ENCODE data around the gene CDH1.

The CDH1 gene

DNA sequence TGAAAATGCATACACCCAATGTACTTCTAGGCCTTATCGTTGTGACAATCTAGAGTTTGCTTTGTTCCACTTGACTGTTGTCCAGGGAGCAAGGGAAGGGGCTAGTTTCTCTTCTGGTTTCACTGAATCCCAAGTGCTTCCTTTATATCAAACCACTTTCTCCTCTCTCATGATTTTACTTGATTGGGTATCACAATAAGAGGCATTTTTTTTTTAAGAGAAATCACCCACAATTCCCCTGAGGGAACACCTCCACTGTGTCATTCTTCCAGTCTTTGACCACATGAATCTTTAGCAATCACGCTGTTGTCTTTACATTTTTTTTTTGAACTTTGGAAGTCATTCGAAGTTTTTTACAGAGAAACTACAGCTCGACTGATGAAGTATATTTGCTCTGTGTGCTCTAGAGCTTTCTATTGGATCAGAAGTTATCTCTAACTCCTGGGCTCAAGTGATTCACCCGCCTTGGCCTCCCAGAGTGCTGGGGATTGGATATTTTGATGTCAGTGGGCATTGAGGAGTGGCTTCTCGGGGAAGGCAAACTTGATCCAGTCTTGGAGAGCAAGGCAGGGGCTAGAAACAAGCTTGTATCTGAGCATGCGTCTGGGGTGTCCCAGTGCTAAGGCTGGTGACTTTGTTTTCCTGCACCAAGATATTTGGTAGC, 3.0 kb downstream of the CDH1 start:
- no peaks in the 10 kb centered on the region for H3K36me3 ChIP-seq (ENCODE audit: control insufficient read depth, insufficient read depth, low read length)
- DNase-seq (ENCODE audit: extremely low read depth, insufficient read length), result no peak
- no peak overlapping the region for H3K4me3 ChIP-seq (replicated peaks; ENCODE audit: low read depth, low read length)
- no peaks in the 10 kb centered on the region; the same call in 1 of the 2 replicates for H3K27me3 ChIP-seq (replicated peaks; ENCODE audit: control insufficient read depth, insufficient read depth, low read length)
- TF ChIP-seq CTCF (IDR thresholded peaks at IDR 0.05; ENCODE audit: insufficient read depth, low read length, poor library complexity, severe bottlenecking), result no peak

GRCh38 chr16:68740628-68741346, 3.7 kb downstream of the CDH1 start:
- H3K27me3 ChIP-seq (replicated peaks; ENCODE audit: control insufficient read depth, insufficient read depth, low read length), result no peaks in the 10 kb centered on the region; the same call in 1 of the 2 replicates
- no peaks in the 10 kb centered on the region for H3K36me3 ChIP-seq (ENCODE audit: control insufficient read depth, insufficient read depth, low read length)

DNA sequence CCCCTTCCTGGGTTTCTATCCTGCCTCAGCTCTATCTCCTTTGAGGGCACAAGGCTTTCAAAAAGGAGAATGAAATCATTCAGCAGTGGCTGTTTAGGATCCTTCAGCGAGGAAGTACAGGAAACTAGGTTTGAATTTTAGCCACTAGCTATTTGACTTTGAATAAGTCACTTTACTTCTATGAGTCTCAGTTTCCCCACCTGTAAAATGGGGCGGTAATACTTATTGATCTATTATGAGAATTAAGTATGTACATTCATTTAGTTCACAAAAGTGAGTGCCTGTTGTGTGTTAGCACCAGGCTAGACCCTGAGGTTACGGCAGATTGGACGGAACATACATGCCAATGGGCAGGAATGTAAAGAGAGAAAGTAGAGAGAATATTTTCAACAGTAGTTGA, 6.6 kb downstream of the CDH1 start:
- no peaks in the 10 kb centered on the region for H3K36me3 ChIP-seq (ENCODE audit: control insufficient read depth, insufficient read depth, low read length)
- DNase-seq (ENCODE audit: extremely low read depth, insufficient read length), result no peak
- no peaks in the 10 kb centered on the region for H3K27me3 ChIP-seq (replicated peaks; ENCODE audit: control insufficient read depth, insufficient read depth, low read length)
- no peak for TF ChIP-seq CTCF (IDR thresholded peaks at IDR 0.05; ENCODE audit: insufficient read depth, low read length, poor library complexity, severe bottlenecking)
- H3K4me3 ChIP-seq (replicated peaks; ENCODE audit: low read depth, low read length), result no peak overlapping the region

More at GRCh38 chr16:68740628-68741346, 3.7 kb downstream of the CDH1 start:
- TF ChIP-seq CTCF (IDR thresholded peaks at IDR 0.05; ENCODE audit: insufficient read depth, low read length, poor library complexity, severe bottlenecking), result no peak
- no peak overlapping the region for H3K4me3 ChIP-seq (replicated peaks; ENCODE audit: low read depth, low read length)
- no peak for DNase-seq (ENCODE audit: extremely low read depth, insufficient read length)

DNA sequence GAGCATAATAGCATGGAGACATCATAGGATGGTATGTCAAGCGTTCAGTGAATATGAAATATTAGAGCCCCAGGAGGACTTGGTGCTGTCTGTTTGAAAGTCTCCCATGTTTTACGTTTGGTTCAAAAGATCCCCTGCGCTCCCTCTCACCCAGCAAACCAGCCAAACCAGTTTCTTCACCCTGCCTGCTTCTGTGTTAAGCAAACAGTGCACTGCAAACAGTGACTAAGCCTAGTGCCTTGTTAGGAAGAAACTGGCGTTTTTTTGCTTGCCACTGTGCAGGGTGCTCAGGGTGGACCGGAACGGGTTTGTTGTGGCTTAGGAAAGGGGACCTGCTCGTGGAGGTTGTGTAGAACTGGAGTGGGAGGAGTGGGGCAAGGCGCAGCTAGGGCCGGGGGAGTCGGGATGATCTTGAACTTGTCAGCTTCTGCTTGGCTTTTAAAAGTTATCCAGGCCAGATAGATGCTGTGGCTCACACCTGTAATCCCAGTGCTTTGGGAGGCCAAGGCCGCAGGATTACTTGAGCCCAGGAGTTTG, 7.7 kb downstream of the CDH1 start:
- no peaks in the 10 kb centered on the region for H3K36me3 ChIP-seq (ENCODE audit: control insufficient read depth, insufficient read depth, low read length)
- no peak for DNase-seq (ENCODE audit: extremely low read depth, insufficient read length)
- H3K27me3 ChIP-seq (replicated peaks; ENCODE audit: control insufficient read depth, insufficient read depth, low read length), result no peaks in the 10 kb centered on the region
- no peak overlapping the region for H3K4me3 ChIP-seq (replicated peaks; ENCODE audit: low read depth, low read length)
- TF ChIP-seq CTCF (IDR thresholded peaks at IDR 0.05; ENCODE audit: insufficient read depth, low read length, poor library complexity, severe bottlenecking), result no peak

DNA sequence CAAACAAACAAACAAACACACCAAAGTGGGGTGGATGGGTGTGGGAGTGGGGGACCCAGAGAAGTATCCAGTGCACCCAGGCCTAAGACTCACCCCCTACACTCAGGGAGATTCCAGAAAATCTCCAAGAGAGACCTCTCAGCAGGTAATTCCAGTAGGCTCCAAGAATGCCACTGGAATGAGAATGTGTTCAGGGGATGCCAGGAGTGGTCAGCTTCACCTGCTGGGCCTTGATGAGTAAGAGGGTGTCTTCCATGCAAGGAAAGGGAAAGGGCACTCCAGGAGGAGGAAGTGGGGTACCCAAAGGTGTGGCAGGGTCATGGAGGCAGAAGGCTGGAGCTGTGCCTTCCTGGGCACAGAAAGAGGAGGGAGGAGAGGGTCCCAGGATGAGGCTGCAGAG, 9.9 kb downstream of the CDH1 start:
- no peak for TF ChIP-seq CTCF (IDR thresholded peaks at IDR 0.05; ENCODE audit: insufficient read depth, low read length, poor library complexity, severe bottlenecking)
- Histone ChIP-seq H3K4me3 (replicated peaks; ENCODE audit: low read depth, low read length) (no peak overlapping the region), H3K27me3 (replicated peaks; ENCODE audit: control insufficient read depth, insufficient read depth, low read length) (no peaks in the 10 kb centered on the region), H3K36me3 (ENCODE audit: control insufficient read depth, insufficient read depth, low read length) (no peaks in the 10 kb centered on the region)
- no peak for DNase-seq (ENCODE audit: extremely low read depth, insufficient read length)
